HEK293T (cell line): ENCODE data around the gene LRR1.

ENCODE experiments used
- CTCF ChIA-PET: fragments of 350-600 bp; formaldehyde crosslinking; extraction: SDS; loops from one replicate; lab custom pipeline; 2021; ENCODE audit warnings: antibody characterized with exemption, inconsistent platforms; lab: Yijun Ruan, JAX
- POLR2A ChIA-PET: fragments of 350-600 bp; formaldehyde crosslinking; extraction: SDS; loops from one replicate; lab custom pipeline; 2020; ENCODE audit warnings: antibody characterized with exemption, inconsistent platforms; lab: Yijun Ruan, JAX
- DNase-seq: peaks from one replicate; pipeline ENCODE4 v3.0.0; 2012; ENCODE audit warnings: mixed read lengths; ENCODE audit errors: extremely low spot score
- ARNT ChIP-seq: fragments of 450-650 bp; IDR thresholded peaks from 2 replicates; pipeline ENCODE4 v1.6.1; 2017; ENCODE audit warnings: mild to moderate bottlenecking
- BHLHE40 ChIP-seq: fragments of 450-650 bp; IDR thresholded peaks from 2 replicates; pipeline ENCODE4 v1.6.1; 2016; ENCODE audit warnings: mild to moderate bottlenecking, moderate library complexity, borderline replicate concordance
- CTBP1 ChIP-seq: fragments of 450-650 bp; IDR thresholded peaks from 2 replicates; pipeline ENCODE4 v1.6.1; 2016; ENCODE audit warnings: borderline replicate concordance
- ELF4 ChIP-seq: fragments of 450-650 bp; IDR thresholded peaks from 2 replicates; pipeline ENCODE4 v1.6.1; 2017; ENCODE audit warnings: antibody characterized with exemption
- FOXA1 ChIP-seq: fragments of 450-650 bp; IDR thresholded peaks from 2 replicates; pipeline ENCODE4 v1.6.1; 2016; ENCODE audit warnings: mild to moderate bottlenecking
- FOXK2 ChIP-seq: fragments of 450-650 bp; IDR thresholded peaks from 2 replicates; pipeline ENCODE4 v1.6.1; 2016; ENCODE audit warnings: mild to moderate bottlenecking
- FOXM1 ChIP-seq: fragments of 450-650 bp; IDR thresholded peaks from 2 replicates; pipeline ENCODE4 v1.6.1; 2017; ENCODE audit warnings: mild to moderate bottlenecking, borderline replicate concordance
- HDGF ChIP-seq: fragments of 450-650 bp; IDR thresholded peaks from 2 replicates; pipeline ENCODE4 v1.6.1; 2017; ENCODE audit warnings: antibody characterized with exemption, borderline replicate concordance
- L3MBTL2 ChIP-seq: fragments of 450-650 bp; conservative IDR thresholded peaks from 2 replicates; pipeline ENCODE4 v1.6.1; 2016; ENCODE audit warnings: mild to moderate bottlenecking
- LEF1 ChIP-seq: fragments of 450-650 bp; IDR thresholded peaks from 2 replicates; pipeline ENCODE4 v1.6.1; 2017; ENCODE audit warnings: mild to moderate bottlenecking, borderline replicate concordance
- NFRKB ChIP-seq: fragments of 450-650 bp; IDR thresholded peaks from 2 replicates; pipeline ENCODE4 v1.6.1; 2016; ENCODE audit warnings: mild to moderate bottlenecking, moderate library complexity
- PKNOX1 ChIP-seq: fragments of 450-650 bp; IDR thresholded peaks from 2 replicates; pipeline ENCODE4 v1.6.1; 2016
- SP1 ChIP-seq: fragments of 450-650 bp; IDR thresholded peaks from 2 replicates; pipeline ENCODE4 v1.6.1; 2017
- SUZ12 ChIP-seq: fragments of 450-650 bp; IDR thresholded peaks from 2 replicates; pipeline ENCODE4 v1.6.1; 2016; ENCODE audit warnings: mild to moderate bottlenecking
- TARDBP ChIP-seq: fragments of 450-650 bp; IDR thresholded peaks from 2 replicates; pipeline ENCODE4 v1.6.1; 2016
- ZNF384 ChIP-seq: fragments of 450-650 bp; IDR thresholded peaks from 2 replicates; pipeline ENCODE4 v1.6.1; 2016

The LRR1 gene

GRCh38 chr14:49623941-49624839 is 25.4 kb downstream of the LRR1 start:
- DNase-seq: no peak
- TF ChIP-seq ZNF384: peak; percentile 76
- no peak for TF ChIP-seq BHLHE40
- ChIA-PET CTCF (interaction anchor here (0.9 to 2.6 kb wide), 2 partner anchors 10 to 38 kb away, joined by 3 to 11 read pairs; partner anchors contain the start of gene RPS29), POLR2A (interaction anchor here (0.6 to 2.1 kb wide), 7 partner anchors 9 to 165 kb away, joined by 3 to 9 read pairs (median 7); partner anchors contain the start of genes DNAAF2, KLHDC2, LRR1 and POLE2)

- peak; percentile 83 for DNase-seq
- TF ChIP-seq PKNOX1 (no peak), LEF1 (no peak), CTBP1 (no peak), SP1 (no peak), SUZ12 (no peak), NFRKB (no peak), FOXM1 (no peak), ELF4 (peak; percentile 39; the same call in 1 of the 2 replicates), ZNF384 (no peak), FOXK2 (no peak), BHLHE40 (no peak), L3MBTL2 (peak; percentile 50; the same call in 1 of the 2 replicates)
- ChIA-PET POLR2A (interaction anchor here (0.7 to 3.7 kb wide), 21 partner anchors 8 to 246 kb away, joined by 3 to 63 read pairs (median 5); partner anchors contain the start of genes KLHDC1, KLHDC2, LRR1 and MGAT2), CTCF (interaction anchor here (0.5 to 1.7 kb wide), 12 partner anchors 9 to 197 kb away, joined by 3 to 11 read pairs (median 4); partner anchors contain the start of genes MGAT2 and RPL36AL)
Observed at GRCh38 chr14:49633640-49634546, 35.2 kb downstream of the LRR1 start.

GRCh38 chr14:49634547-49635334 is 36.0 kb downstream of the LRR1 start, which contains the start of gene DNAAF2:
TSS of gene DNAAF2 (minus strand) at chr14:49635244. CDS start at chr14:49635149, 95 bp downstream.
- ChIA-PET POLR2A (interaction anchor here (0.7 to 4.3 kb wide), 20 partner anchors 9 to 245 kb away, joined by 3 to 63 read pairs (median 8); partner anchors contain the start of genes KLHDC1, KLHDC2, LRR1 and MGAT2), CTCF (interaction anchor here (0.7 to 1.7 kb wide), 4 partner anchors 14 to 197 kb away, joined by 3 to 11 read pairs (median 8); partner anchors contain the start of genes MGAT2 and RPL36AL)
- TF ChIP-seq FOXA1: no peak
- TF ChIP-seq ARNT: no peak
- peak; percentile 64 for TF ChIP-seq L3MBTL2
- no peak for TF ChIP-seq NFRKB
- TF ChIP-seq CTBP1: no peak
- TF ChIP-seq FOXM1: no peak
- DNase-seq: peak; percentile 53

GRCh38 chr14:49636866-49637265 is 38.1 kb downstream of the LRR1 start:
- TF ChIP-seq NFRKB: no peak
- no peak for TF ChIP-seq HDGF
- TF ChIP-seq BHLHE40: no peak
- no peak for TF ChIP-seq FOXA1
- no peak for TF ChIP-seq ARNT
- TF ChIP-seq ELF4: no peak
- no peak for TF ChIP-seq LEF1
- TF ChIP-seq PKNOX1: no peak
- TF ChIP-seq FOXK2: no peak
- TF ChIP-seq L3MBTL2: no peak
- no peak for TF ChIP-seq SUZ12
- no peak for TF ChIP-seq CTBP1
- TF ChIP-seq TARDBP: no peak
- TF ChIP-seq SP1: no peak
- no peak for DNase-seq
- ChIA-PET POLR2A (interaction anchor here (4.3 kb wide), 1 partner anchor 16 kb away, joined by 20 read pairs; the partner anchor contains the start of genes MGAT2 and RPL36AL), CTCF (no interaction called here)

GRCh38 chr14:49637534-49638078 is 38.9 kb downstream of the LRR1 start:
- CTCF ChIA-PET: no interaction called here
- POLR2A ChIA-PET: interaction anchor here (4.3 kb wide), 1 partner anchor 17 kb away, joined by 20 read pairs; the partner anchor contains the start of genes MGAT2 and RPL36AL
- no peak for DNase-seq

More at GRCh38 chr14:49637534-49638078, 38.9 kb downstream of the LRR1 start:
- TF ChIP-seq FOXK2 (no peak), BHLHE40 (no peak), NFRKB (no peak), SP1 (no peak), L3MBTL2 (no peak), SUZ12 (no peak), HDGF (no peak), CTBP1 (no peak), FOXM1 (no peak), TARDBP (no peak), PKNOX1 (no peak), ARNT (no peak), FOXA1 (no peak), ELF4 (no peak), ZNF384 (no peak)
